GM12872 (cell line): Measurements from ENCODE around the gene CD79B.
A peak's percentile ranks its signal among the peaks of the same experiment; 100 is the strongest.

Experiments used
- CTCF ChIP-seq: IDR thresholded peaks from 3 replicates; pipeline ENCODE4 v1.5.1; 2011; ENCODE audit warnings: low read depth, mild to moderate bottlenecking, low read length, moderate library complexity; ENCODE audit not compliant: insufficient read depth

The CD79B gene

GRCh38 chr17:63918305-63918704 is 13.8 kb downstream of the CD79B start:
- no peak for TF ChIP-seq CTCF

DNA sequence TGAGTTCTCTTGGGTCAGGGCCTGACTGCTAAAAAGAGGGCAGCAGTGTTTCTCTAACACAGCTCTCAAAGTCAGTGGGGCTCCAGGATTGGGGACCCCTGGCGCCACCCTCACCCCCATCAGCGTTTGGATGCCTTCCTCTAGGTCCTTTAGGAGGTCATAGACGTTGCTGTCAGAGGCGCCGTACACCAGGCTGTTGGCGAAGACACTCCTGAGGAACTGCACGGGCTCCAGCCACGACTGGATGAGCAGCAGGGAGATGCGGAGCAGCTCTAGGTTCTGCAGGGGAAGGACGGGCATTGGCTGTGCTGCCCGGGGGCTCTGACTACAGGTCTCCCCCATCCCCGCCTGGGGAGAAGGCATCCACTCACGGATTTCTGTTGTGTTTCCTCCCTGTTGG is 14.5 kb downstream of the CD79B start:
- TF ChIP-seq CTCF, result no peak

DNA sequence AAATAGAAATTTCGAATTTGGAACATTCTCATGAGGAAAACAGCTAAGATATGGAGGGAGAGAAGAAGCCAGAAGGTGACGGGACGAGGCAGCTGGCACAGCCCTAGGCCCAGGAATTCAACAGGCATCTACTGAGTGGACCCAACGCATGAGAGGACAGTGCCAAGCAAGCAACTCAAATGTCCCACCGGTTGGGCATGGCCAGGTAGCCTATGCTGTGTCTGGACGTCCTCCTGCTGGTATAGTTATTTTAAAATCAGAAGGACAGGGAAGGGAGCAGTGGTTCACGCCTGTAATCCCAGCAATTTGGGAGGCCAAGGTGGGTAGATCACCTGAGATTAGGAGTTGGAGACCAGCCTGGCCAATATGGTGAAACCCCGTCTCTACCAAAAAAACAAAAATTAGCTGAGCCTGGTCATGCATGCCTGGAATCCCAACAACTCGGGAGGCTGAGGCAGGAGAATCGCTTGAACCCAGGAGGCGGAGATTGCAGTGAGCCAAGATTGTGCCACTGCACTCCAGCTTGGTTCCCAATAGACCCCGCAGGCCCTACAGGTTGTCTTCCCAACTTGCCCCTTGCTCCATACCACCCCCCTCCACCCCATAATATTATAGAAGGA is 15.5 kb downstream of the CD79B start:
- TF ChIP-seq CTCF, result no peak

- no peak for TF ChIP-seq CTCF
Observed at GRCh38 chr17:63914471-63914870, 17.7 kb downstream of the CD79B start.

DNA sequence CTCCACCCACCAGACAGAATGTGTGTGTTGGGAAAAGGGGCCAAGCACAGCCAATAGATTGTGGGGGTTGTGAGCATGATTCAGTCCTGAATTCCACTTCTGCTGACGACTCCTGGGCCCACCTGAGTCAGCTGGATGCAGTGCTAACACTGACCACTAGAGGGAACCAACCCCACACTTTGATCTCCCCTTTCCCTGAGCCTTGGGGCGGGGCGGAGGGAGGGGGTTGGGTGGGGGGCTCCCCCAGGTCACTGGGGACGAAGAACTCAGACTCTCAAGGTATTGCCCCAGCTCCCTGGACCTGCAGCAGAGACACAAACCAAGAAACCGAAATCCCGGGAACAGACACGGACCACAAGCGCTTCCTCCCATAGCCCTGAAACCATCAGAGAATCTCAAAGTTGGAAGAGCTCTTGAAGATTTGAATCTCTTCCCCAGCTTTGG is 20.5 kb downstream of the CD79B start:
- TF ChIP-seq CTCF, result peak; percentile 82

DNA sequence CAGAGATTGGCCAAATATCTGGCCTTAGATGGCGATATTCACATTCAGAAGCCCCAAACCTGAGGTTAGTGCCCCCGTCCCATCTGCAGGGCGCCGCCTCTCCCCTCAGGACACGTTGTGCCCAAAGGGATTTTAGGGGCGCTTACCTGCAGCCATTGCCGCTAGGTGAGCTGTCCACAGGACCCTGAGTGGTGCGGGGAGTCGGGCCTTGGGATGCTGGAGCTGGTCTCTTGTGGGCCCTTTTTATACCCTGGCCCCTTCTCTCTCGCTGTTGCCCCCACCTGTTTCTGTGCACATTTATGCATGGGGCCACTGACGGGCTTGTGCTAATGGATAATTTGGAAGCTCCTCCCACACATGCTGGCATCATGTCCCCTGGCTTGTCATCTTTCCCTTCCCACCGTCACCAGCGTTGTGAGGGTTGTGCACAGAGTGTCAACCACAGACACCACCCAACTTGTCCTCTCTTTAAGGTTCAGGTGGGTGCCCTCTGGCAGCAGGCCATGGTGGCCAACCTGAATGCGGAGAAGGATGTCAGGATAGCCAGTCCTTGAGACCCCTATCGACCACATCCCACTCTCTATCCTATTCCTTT is 21.0 kb downstream of the CD79B start, which contains the start of gene CSHL1:
Gene CSHL1 (minus strand): TSS at position 218 of the 595 bp plus-strand sequence. CDS start 62 bp downstream, at position 156.
- TF ChIP-seq CTCF, result no peak

GRCh38 chr17:63910096-63910495 is 22.0 kb downstream of the CD79B start:
- TF ChIP-seq CTCF, result no peak
